ENCODE results near the gene SETD2.

- TF ChIP-seq CSDC2 (CRISPR knock-in tag; IDR thresholded peaks at IDR 0.05) (no peak), ESRRG (CRISPR knock-in tag; IDR thresholded peaks at IDR 0.05) (no peak), SNAI2 (CRISPR knock-in tag; IDR thresholded peaks at IDR 0.05) (no peak), TCF4 (CRISPR knock-in tag; IDR thresholded peaks at IDR 0.05; ENCODE audit: borderline replicate concordance) (no peak), BACH2 (CRISPR knock-in tag; IDR thresholded peaks at IDR 0.05; ENCODE audit: borderline replicate concordance) (no peak), PPARA (CRISPR knock-in tag; IDR thresholded peaks at IDR 0.05; ENCODE audit: borderline replicate concordance) (no peak), ZC3H10 (CRISPR knock-in tag; IDR thresholded peaks at IDR 0.05) (no peak), ZFP30 (CRISPR knock-in tag; IDR thresholded peaks at IDR 0.05) (no peak), CREB5 (CRISPR knock-in tag; IDR thresholded peaks at IDR 0.05; ENCODE audit: low read depth) (no peak), ARNTL (CRISPR knock-in tag; IDR thresholded peaks at IDR 0.05; ENCODE audit: borderline replicate concordance, low read depth) (no peak)
Observed at GRCh38 chr3:47162697-47163168, 1.2 kb downstream of the SETD2 start.
